HG03159 (cell line): Measurements from ENCODE around the gene N4BP2L2.

Experiments used
- ATAC-seq: cut with Tn5 transposase; IDR thresholded peaks from one replicate; pipeline ENCODE4 v1.9.1; 2021; ENCODE audit warnings: mild to moderate bottlenecking, moderate library complexity; ENCODE audit not compliant: unreplicated experiment

Gene N4BP2L2

GRCh38 chr13:32384702-32385101 lies 153.9 kb downstream of the N4BP2L2 start:
- ATAC-seq, result no peak

- ATAC-seq, result no peak
Observed at GRCh38 chr13:32383836-32384618, 154.6 kb downstream of the N4BP2L2 start.
